ENCODE measurements around the gene ZDHHC12.

Gene ZDHHC12

DNA sequence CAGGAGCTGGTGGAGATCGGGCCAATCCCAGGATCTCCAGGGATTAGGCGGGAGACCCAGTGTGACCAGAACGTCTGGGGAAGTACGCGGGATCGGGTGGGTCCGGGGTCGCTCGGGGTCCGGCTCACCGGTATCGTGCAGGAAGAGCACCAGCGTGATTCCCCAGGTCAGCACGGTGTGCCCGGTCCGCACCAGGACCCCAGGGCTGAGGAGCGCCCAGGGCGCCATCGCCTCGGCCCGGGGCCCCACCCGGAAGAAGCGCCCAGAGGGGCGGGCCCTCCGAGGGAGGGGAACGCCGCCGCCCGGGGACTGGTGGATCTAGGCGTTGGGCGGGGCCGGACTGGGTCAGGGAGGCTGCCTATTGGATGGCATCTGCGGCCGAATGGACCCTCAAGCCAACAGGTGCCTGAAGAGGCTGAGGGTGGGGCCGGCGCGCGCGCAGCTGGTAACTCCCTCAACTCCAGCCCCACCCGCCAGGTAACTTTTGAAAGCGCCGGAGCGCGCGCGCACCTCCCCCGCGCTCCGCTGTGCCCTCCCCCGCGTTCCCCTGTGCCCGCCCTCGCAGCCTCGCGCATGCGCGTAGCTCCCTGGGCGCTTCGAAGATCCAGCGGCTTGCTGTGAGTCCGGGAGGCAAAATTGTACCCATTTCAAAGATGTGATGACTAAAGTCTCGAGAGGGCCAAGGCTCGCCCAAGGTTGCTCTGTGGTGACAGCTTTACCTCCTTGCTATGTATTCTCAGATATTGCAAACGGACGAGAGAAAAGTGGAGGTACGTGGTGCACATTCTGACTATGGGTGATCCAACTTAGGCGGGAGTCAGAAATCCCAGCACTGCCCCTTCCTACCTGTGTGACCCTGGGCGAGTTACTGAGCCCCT is at the start of gene ZDHHC12:
ZDHHC12 (minus strand) TSS at position 262 of the 878 bp plus-strand sequence; CDS start at position 228, 34 bp downstream.
- in situ Hi-C loops (cut with MboI; ENCODE audit: low sequenced_read_pairs, unreplicated experiment): no loop called here
- no peak for TF ChIP-seq CTCF (IDR thresholded peaks at IDR 0.05; ENCODE audit: borderline replicate concordance, control extremely low read depth, extremely low read depth, insufficient read depth, missing control alignments)
- peak; percentile 100 for DNase-seq (ENCODE audit: low spot score)

DNA sequence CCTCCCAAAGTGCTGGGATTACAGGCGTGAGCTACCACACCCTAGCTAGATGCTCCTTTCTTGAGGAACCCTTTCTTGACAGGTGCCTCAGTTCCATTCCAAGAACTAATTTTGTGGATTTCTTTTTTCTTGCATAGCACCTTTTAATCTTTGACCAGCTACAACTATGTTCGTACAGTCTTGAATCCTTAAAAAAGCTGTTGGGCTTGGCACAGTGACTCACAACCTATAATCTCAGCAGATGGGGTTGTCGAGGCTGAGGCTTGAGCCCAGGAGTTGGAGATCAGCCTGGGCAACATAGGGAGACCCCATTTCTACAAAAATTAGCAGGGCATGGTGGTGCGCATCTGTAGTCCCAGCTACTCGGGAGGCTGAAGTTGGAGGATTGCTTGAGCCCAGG is 49.1 kb upstream of the ZDHHC12 start:
- TF ChIP-seq CTCF (IDR thresholded peaks at IDR 0.05; ENCODE audit: borderline replicate concordance, control extremely low read depth, extremely low read depth, insufficient read depth, missing control alignments): no peak
- in situ Hi-C loops (cut with MboI; ENCODE audit: low sequenced_read_pairs, unreplicated experiment): no loop called here
- DNase-seq (ENCODE audit: low spot score): no peak

GRCh38 chr9:128771745-128772519 is 48.0 kb upstream of the ZDHHC12 start, which contains the start of gene ZER1:
Gene ZER1, minus strand, starts transcription at chr9:128771927. Its CDS starts 16,362 bp downstream, at chr9:128755565.
- TF ChIP-seq CTCF (IDR thresholded peaks at IDR 0.05; ENCODE audit: borderline replicate concordance, control extremely low read depth, extremely low read depth, insufficient read depth, missing control alignments): no peak
- in situ Hi-C loops (cut with MboI; ENCODE audit: low sequenced_read_pairs, unreplicated experiment): no loop called here
- DNase-seq (ENCODE audit: low spot score): peak; percentile 99

GRCh38 chr9:128771094-128771721 is 47.3 kb upstream of the ZDHHC12 start:
- no peak for TF ChIP-seq CTCF (IDR thresholded peaks at IDR 0.05; ENCODE audit: borderline replicate concordance, control extremely low read depth, extremely low read depth, insufficient read depth, missing control alignments)
- DNase-seq (ENCODE audit: low spot score): no peak
- in situ Hi-C loops (cut with MboI; ENCODE audit: low sequenced_read_pairs, unreplicated experiment): no loop called here

DNA sequence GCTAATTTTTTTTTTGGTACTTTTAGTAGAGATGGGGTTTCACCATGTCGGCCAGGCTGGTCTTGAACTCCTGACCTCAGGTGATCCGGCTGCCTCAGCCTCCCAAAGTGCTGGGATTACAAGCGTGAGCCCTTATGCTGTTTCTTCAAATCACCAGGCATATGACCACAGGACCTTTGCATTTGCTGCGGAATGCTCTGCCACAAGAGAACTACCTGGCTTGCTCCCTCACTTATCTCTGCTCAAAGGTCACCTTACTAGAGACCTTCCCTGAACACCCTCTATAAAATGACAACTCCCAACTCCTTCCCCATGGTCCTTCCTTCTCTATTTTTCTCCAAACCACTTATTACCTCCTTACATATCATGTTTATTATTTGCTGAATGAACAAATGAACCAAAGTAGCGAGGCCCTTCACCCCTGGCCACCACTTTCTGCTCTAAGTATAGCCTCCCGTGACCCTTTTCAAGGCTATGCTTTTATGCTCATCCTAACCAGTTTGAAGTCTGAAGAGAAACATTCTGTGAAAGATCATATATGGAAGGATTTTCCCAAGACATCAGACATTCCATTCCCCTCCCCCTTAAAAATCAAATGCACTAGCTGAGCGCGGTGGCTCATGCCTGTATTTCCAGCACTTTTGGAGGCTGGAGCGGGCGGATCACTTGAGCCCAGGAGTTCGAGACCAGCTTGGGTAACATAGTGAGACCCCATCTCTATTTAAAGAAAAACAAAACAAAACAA is 46.5 kb upstream of the ZDHHC12 start:
- in situ Hi-C loops (cut with MboI; ENCODE audit: low sequenced_read_pairs, unreplicated experiment): no loop called here
- no peak for DNase-seq (ENCODE audit: low spot score)
- no peak for TF ChIP-seq CTCF (IDR thresholded peaks at IDR 0.05; ENCODE audit: borderline replicate concordance, control extremely low read depth, extremely low read depth, insufficient read depth, missing control alignments)
